ENCODE measurements around the gene TTC38.

The TTC38 gene

GRCh38 chr22:46267431-46268279, at the start of gene TTC38:
TSS of gene TTC38 (plus strand) at chr22:46268008. CDS start at chr22:46268040, 32 bp downstream.
- DNase-seq (ENCODE audit: low read depth): peak; percentile 32

GRCh38 chr22:46219636-46220035, 48.2 kb upstream of the TTC38 start:
- DNase-seq (ENCODE audit: low read depth): no peak

GRCh38 chr22:46220921-46221320, 46.9 kb upstream of the TTC38 start:
- DNase-seq (ENCODE audit: low read depth): no peak

DNA sequence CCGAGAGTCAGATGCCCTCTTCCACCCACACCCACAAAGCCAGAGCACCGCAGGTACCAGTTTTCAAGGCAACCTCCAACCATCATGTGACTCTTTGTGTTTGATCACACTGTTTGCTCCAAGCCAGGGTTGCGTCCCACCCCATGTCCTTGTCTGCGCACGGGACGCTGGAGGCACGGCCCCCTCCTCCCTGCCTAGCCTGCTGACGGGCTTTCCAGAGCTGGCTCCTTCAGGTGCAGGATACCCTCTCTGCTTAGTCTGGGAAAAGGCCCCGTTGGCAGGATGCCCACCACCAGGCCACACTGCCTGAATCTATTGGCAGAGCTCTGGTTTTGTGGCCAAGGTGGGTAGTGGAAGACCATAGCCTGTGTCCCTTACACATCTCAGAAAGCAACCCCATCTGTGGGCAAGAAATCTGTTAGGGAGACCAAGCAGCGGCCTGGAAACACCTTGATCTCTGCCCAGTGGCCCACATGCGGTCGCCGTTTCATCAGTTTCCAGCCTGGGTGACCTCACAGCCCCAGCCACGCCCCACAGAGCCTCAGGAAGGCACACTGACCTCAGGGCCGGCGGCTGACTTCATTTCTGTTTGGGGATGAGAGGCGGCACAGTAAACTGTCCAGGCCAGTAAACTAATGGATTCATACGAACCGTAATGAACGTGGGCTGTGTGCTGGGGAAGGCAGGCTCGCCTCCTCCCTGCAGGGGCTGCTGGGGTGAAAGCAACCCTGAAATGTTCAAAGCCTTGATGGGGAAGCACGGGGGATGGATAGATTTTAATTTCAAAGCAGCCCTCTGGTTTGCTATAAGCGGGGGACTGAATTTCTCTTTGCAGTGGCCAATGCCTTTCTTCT, 43.5 kb upstream of the TTC38 start:
- DNase-seq (ENCODE audit: low read depth): no peak

GRCh38 chr22:46224898-46225290, 42.9 kb upstream of the TTC38 start:
- no peak for DNase-seq (ENCODE audit: low read depth)

GRCh38 chr22:46225631-46226030, 42.2 kb upstream of the TTC38 start:
- DNase-seq (ENCODE audit: low read depth): no peak

GRCh38 chr22:46226577-46226976, 41.2 kb upstream of the TTC38 start:
- DNase-seq (ENCODE audit: low read depth): no peak

DNA sequence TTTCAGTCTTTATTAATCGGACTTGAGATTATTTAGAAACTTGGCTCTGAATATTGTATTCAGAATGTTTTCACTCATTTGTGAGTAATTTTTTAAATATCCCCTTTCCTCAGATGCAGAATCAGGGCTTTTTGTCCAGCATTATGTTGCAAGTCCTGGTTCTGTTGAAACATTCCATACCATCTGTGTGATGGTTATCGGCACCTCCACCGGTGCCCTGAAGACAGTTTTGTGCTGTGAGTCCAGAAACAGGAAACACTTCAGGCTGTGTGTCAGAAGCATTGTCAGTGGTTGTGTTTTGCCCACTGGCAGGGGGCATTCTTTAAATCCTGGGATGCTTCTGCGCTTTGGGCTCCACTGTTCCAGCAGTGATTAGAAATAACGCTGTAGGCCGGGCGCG, 38.1 kb upstream of the TTC38 start:
- DNase-seq (ENCODE audit: low read depth): no peak

- no peak for DNase-seq (ENCODE audit: low read depth)
These were observed 37.4 kb upstream of the TTC38 start for GRCh38 chr22:46230262-46230901.

DNA sequence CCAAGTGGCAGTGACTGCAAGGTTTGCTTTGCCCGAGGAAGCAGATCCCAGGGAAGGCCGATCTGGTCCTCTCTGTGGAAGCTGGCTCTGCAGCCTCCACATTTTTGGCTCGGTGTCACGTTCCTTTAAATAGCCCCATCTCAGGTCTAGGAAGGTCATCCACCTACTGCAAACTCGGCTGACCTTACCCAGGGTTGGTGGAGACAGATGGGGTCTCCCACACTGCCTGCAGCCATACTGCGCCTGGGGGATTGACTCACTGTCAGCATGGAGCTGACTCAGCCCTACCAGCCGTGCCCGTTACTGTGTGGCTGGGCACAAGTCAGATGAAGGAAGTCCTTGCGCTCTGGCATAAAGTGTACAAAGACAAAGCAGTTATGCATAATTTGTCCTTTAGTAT, 34.6 kb upstream of the TTC38 start:
- DNase-seq (ENCODE audit: low read depth): no peak

DNA sequence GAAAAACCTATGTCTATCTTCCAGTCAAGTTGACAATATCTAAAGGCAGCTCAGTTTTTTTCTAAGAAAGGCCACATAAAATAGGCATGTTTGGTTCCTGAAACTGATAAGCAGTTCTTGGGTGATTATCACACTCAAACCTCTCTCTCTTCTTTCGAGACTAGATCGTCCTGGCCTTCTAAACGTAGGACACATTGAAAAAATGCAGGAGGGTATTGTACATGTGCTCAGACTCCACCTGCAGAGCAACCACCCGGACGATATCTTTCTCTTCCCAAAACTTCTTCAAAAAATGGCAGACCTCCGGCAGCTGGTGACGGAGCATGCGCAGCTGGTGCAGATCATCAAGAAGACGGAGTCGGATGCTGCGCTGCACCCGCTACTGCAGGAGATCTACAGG, 32.8 kb upstream of the TTC38 start:
- no peak for DNase-seq (ENCODE audit: low read depth)

DNA sequence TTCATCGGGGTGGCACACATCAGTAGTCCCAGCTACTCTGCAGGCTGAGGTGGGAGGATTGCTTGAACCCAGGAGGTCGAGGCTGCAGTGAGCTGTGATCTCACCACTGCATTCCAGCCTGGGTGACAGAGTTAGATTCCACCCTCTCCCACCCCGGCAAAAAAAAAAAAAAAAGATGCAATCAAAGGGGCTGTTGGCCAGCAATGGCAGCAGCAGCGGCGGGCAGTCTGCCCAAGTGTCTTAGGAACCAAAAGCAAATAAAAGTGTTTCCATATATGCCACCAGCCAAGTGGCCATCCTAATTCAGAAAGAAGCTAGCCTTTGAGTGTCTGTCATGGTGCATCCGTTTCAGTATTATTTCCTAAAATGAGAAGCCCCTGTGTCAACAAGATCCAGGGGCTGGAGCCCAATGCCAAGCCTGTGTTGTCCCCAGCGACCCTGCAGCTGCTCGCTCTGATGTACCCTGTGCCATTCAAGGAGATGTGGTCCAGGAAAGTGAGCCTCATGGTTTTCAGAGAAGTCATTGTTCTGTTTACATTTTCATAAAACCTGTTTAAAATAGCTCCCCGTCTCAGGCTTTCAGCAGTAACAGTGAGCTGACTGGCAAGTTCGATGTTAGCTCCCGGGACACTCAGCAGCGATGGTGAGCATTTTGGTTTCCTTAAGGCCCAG, 30.2 kb upstream of the TTC38 start:
- no peak for DNase-seq (ENCODE audit: low read depth)

- DNase-seq (ENCODE audit: low read depth): no peak
These were observed 29.3 kb upstream of the TTC38 start for GRCh38 chr22:46238541-46238940.

DNA sequence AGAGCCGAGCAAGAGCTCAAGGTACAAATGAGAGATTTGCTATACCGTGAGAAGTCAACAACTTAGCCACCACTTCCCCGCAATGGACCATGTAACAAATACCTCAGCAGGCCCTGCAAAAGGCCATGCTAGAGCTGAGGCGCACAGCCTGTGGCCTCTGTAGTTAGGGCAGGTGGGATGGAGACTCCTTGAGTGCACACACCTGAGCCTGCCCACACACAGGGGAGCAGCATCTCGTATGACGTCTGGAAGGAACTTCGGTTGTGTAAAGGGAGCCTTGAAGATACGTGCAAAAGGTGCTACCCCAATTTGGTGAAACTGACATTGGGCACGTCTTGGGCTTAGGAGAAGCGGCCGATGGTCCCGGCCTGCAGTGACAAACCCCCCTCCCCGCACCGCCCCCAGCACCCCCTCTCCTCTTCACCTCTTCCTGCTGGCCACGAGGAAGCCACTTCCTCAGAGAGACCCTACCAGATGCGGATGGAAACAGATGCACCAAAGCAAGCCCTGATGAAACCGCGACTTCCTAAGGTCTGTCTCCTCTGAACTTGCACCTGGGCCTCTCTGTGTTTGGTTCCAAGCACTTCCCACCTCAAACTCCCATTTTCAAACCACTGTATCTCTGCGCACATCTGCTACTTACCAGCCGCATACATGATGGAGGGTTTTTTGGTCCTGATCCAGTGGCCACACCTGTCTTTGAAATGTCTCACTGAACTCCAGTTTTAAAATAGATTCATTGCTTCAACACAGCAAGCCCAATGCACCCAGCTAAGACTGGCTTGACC, 28.4 kb upstream of the TTC38 start:
- no peak for DNase-seq (ENCODE audit: low read depth)

GRCh38 chr22:46240073-46240472, 27.7 kb upstream of the TTC38 start:
- no peak for DNase-seq (ENCODE audit: low read depth)

- DNase-seq (ENCODE audit: low read depth): no peak
These were observed 27.3 kb upstream of the TTC38 start for GRCh38 chr22:46240506-46240905.

DNA sequence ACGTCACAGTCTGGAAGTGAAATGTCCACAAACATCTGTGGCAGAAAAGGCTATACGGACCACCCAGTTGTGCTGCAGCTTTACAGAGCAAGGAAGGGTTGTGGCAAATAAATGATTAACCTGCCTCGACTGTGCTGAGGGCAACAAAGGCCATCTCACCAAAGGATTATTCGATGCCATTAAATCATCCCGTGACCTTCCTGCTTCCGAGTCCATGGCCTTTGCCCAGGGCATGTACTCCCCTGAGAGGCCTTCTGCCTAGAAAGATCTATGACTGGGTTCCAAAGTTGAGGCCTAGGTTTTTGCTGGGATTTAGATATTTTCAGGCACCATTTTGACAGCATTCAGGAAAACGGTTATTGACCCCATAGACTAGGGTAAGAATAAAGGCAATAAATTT, 26.9 kb upstream of the TTC38 start:
- DNase-seq (ENCODE audit: low read depth): no peak

GRCh38 chr22:46241396-46242007, 26.3 kb upstream of the TTC38 start:
- no peak for DNase-seq (ENCODE audit: low read depth)

- no peak for DNase-seq (ENCODE audit: low read depth)
These were observed 25.7 kb upstream of the TTC38 start for GRCh38 chr22:46242076-46242475.

GRCh38 chr22:46244771-46245170, 23.0 kb upstream of the TTC38 start:
- no peak for DNase-seq (ENCODE audit: low read depth)

DNA sequence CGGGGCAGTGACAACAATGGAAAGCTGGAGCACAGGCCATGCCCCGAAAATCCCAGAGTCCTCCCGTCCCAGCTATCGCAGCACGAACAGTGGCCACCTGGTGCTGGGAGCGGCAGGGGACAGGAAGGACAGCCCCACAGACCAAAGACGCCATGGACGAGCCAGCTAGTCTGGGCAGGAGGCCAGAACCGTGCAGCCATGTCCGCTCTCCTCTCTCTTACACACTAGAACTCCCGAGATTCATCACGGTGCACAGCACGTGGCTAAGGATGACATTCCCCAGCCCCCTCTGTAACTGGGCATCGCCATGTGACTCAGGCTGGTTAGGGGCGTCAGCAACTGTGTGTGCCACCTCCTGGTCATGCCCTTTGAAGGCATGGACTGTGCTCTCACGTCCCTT, 22.3 kb upstream of the TTC38 start:
- DNase-seq (ENCODE audit: low read depth): no peak

Measured in activated T-helper 9 cell treated with anti-CD3 and anti-CD28 coated beads, Interleukin-2, amount 50 U/mL, for 16 hours (primary cell).